ENCODE results near the gene ASPRV1. TPM values are rescaled to one million over a fixed set of nuclear protein-coding genes. Genes with fewer than 3 reads are reported as not detected.
A peak's percentile ranks its signal among the peaks of the same experiment; 100 is the strongest.

The ASPRV1 gene
- polyA plus RNA-seq, 2 of the 4 experiments (the other 2 are of a cell fraction), result 0.36 TPM

DNA sequence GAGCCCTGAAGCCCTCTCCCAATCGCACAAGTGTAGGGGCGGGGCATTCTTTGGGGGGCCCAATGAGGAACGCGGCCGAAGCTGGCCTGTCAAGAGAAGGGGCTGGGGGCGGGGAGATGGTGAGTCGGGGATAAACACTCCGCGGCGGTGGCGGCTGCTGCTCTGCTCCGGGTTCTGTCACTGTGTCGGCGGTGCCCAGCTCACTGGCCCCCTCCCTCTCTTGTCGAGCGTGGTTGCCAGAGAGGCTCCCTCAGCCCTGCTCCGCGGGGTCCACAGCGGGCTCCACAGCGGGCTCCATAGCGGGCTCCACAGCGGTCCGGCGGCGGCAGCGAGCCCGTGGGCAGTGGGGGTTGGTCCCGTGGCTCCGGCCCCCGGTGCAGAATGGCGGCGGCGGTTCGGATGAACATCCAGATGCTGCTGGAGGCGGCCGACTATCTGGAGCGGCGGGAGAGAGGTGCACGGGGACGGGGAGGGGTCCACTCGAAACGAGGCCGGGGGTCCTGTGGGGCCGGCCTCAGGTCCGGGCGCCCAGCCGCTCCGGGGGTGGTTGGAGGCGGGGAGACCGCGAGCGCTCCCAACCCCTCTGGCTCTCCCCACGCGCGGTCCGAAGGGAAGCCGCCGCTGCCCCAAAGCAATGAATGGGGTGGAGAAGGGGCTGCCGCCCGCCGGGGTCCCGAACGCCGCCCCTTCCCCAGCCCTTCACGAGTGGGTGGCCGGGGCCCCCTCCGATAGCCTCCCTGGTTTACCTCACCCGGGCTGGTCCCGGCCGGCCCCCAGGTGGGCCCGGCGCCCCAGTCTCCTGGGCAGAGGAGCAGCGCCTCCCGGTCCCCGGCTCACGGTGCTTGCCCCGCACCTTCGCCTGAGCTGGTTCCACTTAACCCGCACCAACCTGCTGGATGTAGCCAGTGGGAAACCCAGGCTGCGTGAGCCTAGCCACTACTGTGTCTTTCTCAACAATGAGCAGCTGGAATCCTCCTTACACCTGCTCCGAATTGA, 46.2 kb downstream of the ASPRV1 start, which contains the start of gene MXD1:
Gene MXD1 (plus strand): TSS at position 160 of the 996 bp plus-strand sequence. CDS start 222 bp downstream, at position 382.
- ChIA-PET POLR2A (interaction anchor here (0.5 to 4.1 kb wide), 43 partner anchors 8 to 478 kb away, joined by 3 to 87 read pairs (median 5); partner anchors contain the start of genes ANXA4, C2orf42, NFU1 and PCBP1), CTCF (interaction anchor here (0.8 to 7.2 kb wide), 18 partner anchors 18 to 387 kb away, joined by 3 to 161 read pairs (median 5); no protein-coding TSS in a partner anchor)
- Histone ChIP-seq H3K27ac (peak within 1 kb of the TSS; percentile 86 to 95), H3K4me1 (peaks cover 17% of the 10 kb centered on the region; the same call in 2 of the 3 replicates), H3K4me2 (peak within 1 kb of the TSS; percentile 92), H3K4me3 (peak within 1 kb of the TSS; percentile 73), H3K9me3 (no peaks in the 10 kb centered on the region)
- no peak for FAIRE-seq
- WGBS (ENCODE audit: missing lambda C conversion rate), result 2% methylated on average over 41 of the region's 81 CpGs
- ATAC-seq, result peak; percentile 2 to 8; a peak in 5 of 6 replicates
- DNase-seq (ENCODE audit: low read depth in 1 of 2, low spot score in 1 of 2), result no peak
- TF ChIP-seq CEBPB (IDR thresholded peaks at IDR 0.05) (no peak), BHLHE40 (IDR thresholded peaks at IDR 0.05; ENCODE audit: low read depth, low read length) (no peak), ESRRA (IDR thresholded peaks at IDR 0.05; ENCODE audit: borderline replicate concordance, low read length) (no peak), SMC3 (IDR thresholded peaks at IDR 0.05) (0 out of 3 replicates have a peak, but pooled peaks have one; percentile 15), RAD21 (conservative IDR thresholded peaks at IDR 0.05 in 1 of 2, IDR thresholded peaks at IDR 0.05 in 1 of 2) (0 out of 5 replicates have a peak, but pooled peaks of 1 of the 2 experiments have one; percentile 27), JUNB (IDR thresholded peaks at IDR 0.05) (no peak), EHF (CRISPR knock-in tag; IDR thresholded peaks at IDR 0.05) (no peak), ZNF302 (CRISPR knock-in tag; IDR thresholded peaks at IDR 0.05) (no peak), ZSCAN20 (CRISPR knock-in tag; IDR thresholded peaks at IDR 0.05) (no peak), KDM5A (IDR thresholded peaks at IDR 0.05) (0 out of 2 replicates have a peak, but pooled peaks have one; percentile 49), PHF8 (IDR thresholded peaks at IDR 0.05; ENCODE audit: borderline replicate concordance, low read depth) (peak; percentile 75; the same call in 1 of the 2 replicates), TP53 (CRISPR knock-in tag; IDR thresholded peaks at IDR 0.05) (no peak; the same call in 1 of the 2 replicates), CBX2 (IDR thresholded peaks at IDR 0.05; ENCODE audit: borderline replicate concordance, low read depth) (no peak), TFCP2L1 (CRISPR knock-in tag; IDR thresholded peaks at IDR 0.05) (peak; percentile 17; the same call in 1 of the 2 replicates), KDM1A (IDR thresholded peaks at IDR 0.05; ENCODE audit: low read depth) (no peak), ZFP36 (IDR thresholded peaks at IDR 0.05; ENCODE audit: borderline replicate concordance, partially characterized antibody) (no peak), CBX8 (IDR thresholded peaks at IDR 0.05) (no peak), NPAS2 (CRISPR knock-in tag; IDR thresholded peaks at IDR 0.05; ENCODE audit: borderline replicate concordance) (no peak), POLR2A (IDR thresholded peaks at IDR 0.05; ENCODE audit: low read length) (peak; percentile 70), NR3C1 (IDR thresholded peaks at IDR 0.05) (no peak), POLR2AphosphoS2 (conservative IDR thresholded peaks at IDR 0.05; ENCODE audit: low read length) (no peak)
- TF ChIP-seq, protein P1, sequence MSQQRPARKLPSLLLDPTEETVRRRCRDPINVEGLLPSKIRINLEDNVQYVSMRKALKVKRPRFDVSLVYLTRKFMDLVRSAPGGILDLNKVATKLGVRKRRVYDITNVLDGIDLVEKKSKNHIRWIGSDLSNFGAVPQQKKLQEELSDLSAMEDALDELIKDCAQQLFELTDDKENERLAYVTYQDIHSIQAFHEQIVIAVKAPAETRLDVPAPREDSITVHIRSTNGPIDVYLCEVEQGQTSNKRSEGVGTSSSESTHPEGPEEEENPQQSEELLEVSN (IDR thresholded peaks at IDR 0.05; ENCODE audit: borderline replicate concordance, low read depth), result no peak
- TF ChIP-seq, protein P2, sequence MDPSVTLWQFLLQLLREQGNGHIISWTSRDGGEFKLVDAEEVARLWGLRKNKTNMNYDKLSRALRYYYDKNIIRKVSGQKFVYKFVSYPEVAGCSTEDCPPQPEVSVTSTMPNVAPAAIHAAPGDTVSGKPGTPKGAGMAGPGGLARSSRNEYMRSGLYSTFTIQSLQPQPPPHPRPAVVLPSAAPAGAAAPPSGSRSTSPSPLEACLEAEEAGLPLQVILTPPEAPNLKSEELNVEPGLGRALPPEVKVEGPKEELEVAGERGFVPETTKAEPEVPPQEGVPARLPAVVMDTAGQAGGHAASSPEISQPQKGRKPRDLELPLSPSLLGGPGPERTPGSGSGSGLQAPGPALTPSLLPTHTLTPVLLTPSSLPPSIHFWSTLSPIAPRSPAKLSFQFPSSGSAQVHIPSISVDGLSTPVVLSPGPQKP (IDR thresholded peaks at IDR 0.05; ENCODE audit: low read depth, low read length), result no peak
- TF ChIP-seq, protein P3, sequence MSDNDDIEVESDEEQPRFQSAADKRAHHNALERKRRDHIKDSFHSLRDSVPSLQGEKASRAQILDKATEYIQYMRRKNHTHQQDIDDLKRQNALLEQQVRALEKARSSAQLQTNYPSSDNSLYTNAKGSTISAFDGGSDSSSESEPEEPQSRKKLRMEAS (IDR thresholded peaks at IDR 0.05), result no peak
- TF ChIP-seq, protein P4, sequence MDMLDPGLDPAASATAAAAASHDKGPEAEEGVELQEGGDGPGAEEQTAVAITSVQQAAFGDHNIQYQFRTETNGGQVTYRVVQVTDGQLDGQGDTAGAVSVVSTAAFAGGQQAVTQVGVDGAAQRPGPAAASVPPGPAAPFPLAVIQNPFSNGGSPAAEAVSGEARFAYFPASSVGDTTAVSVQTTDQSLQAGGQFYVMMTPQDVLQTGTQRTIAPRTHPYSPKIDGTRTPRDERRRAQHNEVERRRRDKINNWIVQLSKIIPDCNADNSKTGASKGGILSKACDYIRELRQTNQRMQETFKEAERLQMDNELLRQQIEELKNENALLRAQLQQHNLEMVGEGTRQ (IDR thresholded peaks at IDR 0.05), result no peak
- TF ChIP-seq, protein P5, sequence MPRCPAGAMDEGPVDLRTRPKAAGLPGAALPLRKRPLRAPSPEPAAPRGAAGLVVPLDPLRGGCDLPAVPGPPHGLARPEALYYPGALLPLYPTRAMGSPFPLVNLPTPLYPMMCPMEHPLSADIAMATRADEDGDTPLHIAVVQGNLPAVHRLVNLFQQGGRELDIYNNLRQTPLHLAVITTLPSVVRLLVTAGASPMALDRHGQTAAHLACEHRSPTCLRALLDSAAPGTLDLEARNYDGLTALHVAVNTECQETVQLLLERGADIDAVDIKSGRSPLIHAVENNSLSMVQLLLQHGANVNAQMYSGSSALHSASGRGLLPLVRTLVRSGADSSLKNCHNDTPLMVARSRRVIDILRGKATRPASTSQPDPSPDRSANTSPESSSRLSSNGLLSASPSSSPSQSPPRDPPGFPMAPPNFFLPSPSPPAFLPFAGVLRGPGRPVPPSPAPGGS (IDR thresholded peaks at IDR 0.05), result no peak
- TF ChIP-seq, protein P6, sequence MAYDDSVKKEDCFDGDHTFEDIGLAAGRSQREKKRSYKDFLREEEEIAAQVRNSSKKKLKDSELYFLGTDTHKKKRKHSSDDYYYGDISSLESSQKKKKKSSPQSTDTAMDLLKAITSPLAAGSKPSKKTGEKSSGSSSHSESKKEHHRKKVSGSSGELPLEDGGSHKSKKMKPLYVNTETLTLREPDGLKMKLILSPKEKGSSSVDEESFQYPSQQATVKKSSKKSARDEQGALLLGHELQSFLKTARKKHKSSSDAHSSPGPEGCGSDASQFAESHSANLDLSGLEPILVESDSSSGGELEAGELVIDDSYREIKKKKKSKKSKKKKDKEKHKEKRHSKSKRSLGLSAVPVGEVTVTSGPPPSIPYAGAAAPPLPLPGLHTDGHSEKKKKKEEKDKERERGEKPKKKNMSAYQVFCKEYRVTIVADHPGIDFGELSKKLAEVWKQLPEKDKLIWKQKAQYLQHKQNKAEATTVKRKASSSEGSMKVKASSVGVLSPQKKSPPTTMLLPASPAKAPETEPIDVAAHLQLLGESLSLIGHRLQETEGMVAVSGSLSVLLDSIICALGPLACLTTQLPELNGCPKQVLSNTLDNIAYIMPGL (CRISPR knock-in tag; IDR thresholded peaks at IDR 0.05; ENCODE audit: borderline replicate concordance), result no peak
